Measurements from ENCODE around the gene CDH13. TPM values are rescaled to one million over a fixed set of nuclear protein-coding genes. Genes with fewer than 3 reads are reported as not detected.

The CDH13 gene
- total RNA-seq, 1 experiment from 2014 or later = 2.1 TPM

- CTCF ChIA-PET = no interaction called here
- Histone ChIP-seq H3K4me1 (ENCODE audit: insufficient read depth, low read length, poor library complexity, severe bottlenecking) (no peaks in the 10 kb centered on the region), H3K9me3 (ENCODE audit: low read depth, low read length, poor library complexity, severe bottlenecking) (no peaks in the 10 kb centered on the region), H3K27me3 (replicated peaks; ENCODE audit: insufficient read depth, low read depth, low read length, poor library complexity) (peaks cover 29% of the 10 kb centered on the region), H3K36me3 (ENCODE audit: insufficient read depth, low read length, poor library complexity, severe bottlenecking) (no peaks in the 10 kb centered on the region), H3K27ac (ENCODE audit: low read depth, low read length, poor library complexity, severe bottlenecking) (no peak overlapping the region), H3K4me3 (ENCODE audit: low read depth, low read length, poor library complexity, severe bottlenecking) (no peak overlapping the region)
- no TSS peak for BruUV-seq (replicated peaks)
- POLR2A ChIA-PET (ENCODE audit: low non-redundant PET) = no interaction called here
- intact Hi-C loops (cut with micrococcal nuclease; ENCODE audit: unreplicated experiment) = no loop called here
- no peak for TF ChIP-seq EZH2 (IDR thresholded peaks at IDR 0.05; ENCODE audit: borderline replicate concordance, low read depth, low read length, poor library complexity, severe bottlenecking)
- no peak for TF ChIP-seq CTCF (conservative IDR thresholded peaks at IDR 0.05; ENCODE audit: low read depth, low read length)
- DNase-seq (ENCODE audit: low spot score) = no peak
Observed at GRCh38 chr16:82763371-82763770, 136.6 kb downstream of the CDH13 start.

- H3K4me1 ChIP-seq (ENCODE audit: insufficient read depth, low read length, poor library complexity, severe bottlenecking) = no peaks in the 10 kb centered on the region
- H3K27ac ChIP-seq (ENCODE audit: low read depth, low read length, poor library complexity, severe bottlenecking) = no peak overlapping the region
- H3K27me3 ChIP-seq (replicated peaks; ENCODE audit: insufficient read depth, low read depth, low read length, poor library complexity) = peaks cover 23% of the 10 kb centered on the region
- no peak for DNase-seq (ENCODE audit: low spot score)
- BruUV-seq (replicated peaks) = no TSS peak
- ChIA-PET CTCF (no interaction called here), POLR2A (ENCODE audit: low non-redundant PET) (no interaction called here)
- H3K9me3 ChIP-seq (ENCODE audit: low read depth, low read length, poor library complexity, severe bottlenecking) = no peaks in the 10 kb centered on the region
- H3K36me3 ChIP-seq (ENCODE audit: insufficient read depth, low read length, poor library complexity, severe bottlenecking) = no peaks in the 10 kb centered on the region
- intact Hi-C loops (cut with micrococcal nuclease; ENCODE audit: unreplicated experiment) = no loop called here
- TF ChIP-seq CTCF (conservative IDR thresholded peaks at IDR 0.05; ENCODE audit: low read depth, low read length) (no peak), EZH2 (IDR thresholded peaks at IDR 0.05; ENCODE audit: borderline replicate concordance, low read depth, low read length, poor library complexity, severe bottlenecking) (no peak)
- H3K4me3 ChIP-seq (ENCODE audit: low read depth, low read length, poor library complexity, severe bottlenecking) = no peak overlapping the region
Observed at GRCh38 chr16:82767198-82767597, 140.4 kb downstream of the CDH13 start.

GRCh38 chr16:82767808-82768207 is 141.0 kb downstream of the CDH13 start:
- Histone ChIP-seq H3K9me3 (ENCODE audit: low read depth, low read length, poor library complexity, severe bottlenecking) (no peaks in the 10 kb centered on the region), H3K27ac (ENCODE audit: low read depth, low read length, poor library complexity, severe bottlenecking) (no peak overlapping the region), H3K27me3 (replicated peaks; ENCODE audit: insufficient read depth, low read depth, low read length, poor library complexity) (peaks cover 23% of the 10 kb centered on the region), H3K4me3 (ENCODE audit: low read depth, low read length, poor library complexity, severe bottlenecking) (no peak overlapping the region), H3K4me1 (ENCODE audit: insufficient read depth, low read length, poor library complexity, severe bottlenecking) (no peaks in the 10 kb centered on the region), H3K36me3 (ENCODE audit: insufficient read depth, low read length, poor library complexity, severe bottlenecking) (no peaks in the 10 kb centered on the region)
- intact Hi-C loops (cut with micrococcal nuclease; ENCODE audit: unreplicated experiment) = no loop called here
- BruUV-seq (replicated peaks) = no TSS peak
- POLR2A ChIA-PET (ENCODE audit: low non-redundant PET) = no interaction called here
- DNase-seq (ENCODE audit: low spot score) = no peak
- no peak for TF ChIP-seq EZH2 (IDR thresholded peaks at IDR 0.05; ENCODE audit: borderline replicate concordance, low read depth, low read length, poor library complexity, severe bottlenecking)
- CTCF ChIA-PET = no interaction called here

GRCh38 chr16:82769845-82770244 is 143.1 kb downstream of the CDH13 start:
- DNase-seq (ENCODE audit: low spot score) = no peak
- Histone ChIP-seq H3K27me3 (replicated peaks; ENCODE audit: insufficient read depth, low read depth, low read length, poor library complexity) (peaks cover 14% of the 10 kb centered on the region), H3K36me3 (ENCODE audit: insufficient read depth, low read length, poor library complexity, severe bottlenecking) (no peaks in the 10 kb centered on the region), H3K9me3 (ENCODE audit: low read depth, low read length, poor library complexity, severe bottlenecking) (no peaks in the 10 kb centered on the region), H3K4me3 (ENCODE audit: low read depth, low read length, poor library complexity, severe bottlenecking) (no peak overlapping the region), H3K4me1 (ENCODE audit: insufficient read depth, low read length, poor library complexity, severe bottlenecking) (no peaks in the 10 kb centered on the region), H3K27ac (ENCODE audit: low read depth, low read length, poor library complexity, severe bottlenecking) (no peak overlapping the region)
- TF ChIP-seq EZH2 (IDR thresholded peaks at IDR 0.05; ENCODE audit: borderline replicate concordance, low read depth, low read length, poor library complexity, severe bottlenecking) = no peak
- TF ChIP-seq CTCF (conservative IDR thresholded peaks at IDR 0.05; ENCODE audit: low read depth, low read length) = no peak
- no TSS peak for BruUV-seq (replicated peaks)
- intact Hi-C loops (cut with micrococcal nuclease; ENCODE audit: unreplicated experiment) = no loop called here
- CTCF ChIA-PET = no interaction called here
- POLR2A ChIA-PET (ENCODE audit: low non-redundant PET) = no interaction called here

Measured in A673 (cell line).